ENCODE results near the gene MEOX1.

MEOX1 gene

GRCh38 chr17:43652124-43652480 lies 9.6 kb downstream of the MEOX1 start:
- DNase-seq, result no peak

DNA sequence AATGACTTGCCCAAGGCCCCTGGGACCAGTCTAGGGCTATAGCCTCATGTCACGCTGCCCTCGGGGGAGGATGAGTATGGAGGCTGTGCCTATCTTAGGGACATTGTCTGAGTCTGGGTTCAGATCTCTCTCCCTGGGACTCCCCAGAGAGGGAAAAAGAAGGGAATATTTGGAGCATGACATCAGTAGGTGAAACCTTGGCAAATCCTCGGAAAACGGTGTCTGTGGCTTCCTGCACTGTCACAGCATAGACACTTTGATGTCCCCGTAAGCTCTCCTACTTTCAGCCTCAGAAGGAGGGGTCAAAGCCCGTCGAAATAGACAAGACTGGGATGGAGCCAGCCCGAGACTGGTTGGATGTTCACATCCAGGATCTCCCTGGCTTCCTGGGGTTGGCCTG lies 11.3 kb downstream of the MEOX1 start:
- DNase-seq, result no peak

DNA sequence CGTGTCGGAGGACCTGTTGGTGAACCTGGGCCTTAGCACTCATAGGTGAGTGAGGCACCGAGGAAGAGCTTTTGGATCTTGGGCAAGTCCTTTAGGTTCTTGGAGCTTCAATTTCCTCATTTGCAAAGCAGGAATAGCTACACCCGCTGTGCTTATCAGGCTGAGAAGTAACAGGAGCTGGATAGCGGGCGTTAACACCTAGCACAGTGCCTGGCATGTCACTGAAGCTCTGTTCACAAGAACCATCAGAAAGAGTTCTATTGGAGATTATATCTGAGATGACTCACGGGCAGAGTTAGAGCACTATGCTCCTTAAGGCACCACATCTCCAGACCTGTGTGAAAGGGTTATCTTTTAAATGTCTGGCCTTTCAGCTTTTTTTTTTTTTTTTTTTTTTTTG lies 12.8 kb downstream of the MEOX1 start:
- DNase-seq, result no peak

GRCh38 chr17:43645765-43646481 lies 15.8 kb downstream of the MEOX1 start:
- no peak for DNase-seq

DNA sequence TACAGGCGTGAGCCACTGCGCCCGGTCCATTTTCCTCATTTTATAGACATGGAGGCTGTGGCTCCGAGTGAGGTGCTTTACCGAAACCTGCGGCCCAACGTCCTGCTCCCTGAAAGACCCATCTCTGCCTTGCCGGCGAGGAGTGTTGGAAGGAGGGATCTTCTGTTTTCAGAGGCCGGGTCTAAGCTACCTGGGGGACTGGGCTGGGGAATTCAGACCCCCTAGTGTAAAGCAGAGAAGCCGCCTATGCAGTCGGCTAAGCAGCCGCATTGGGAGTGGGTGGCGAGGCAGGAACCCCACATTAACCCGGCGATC lies 16.3 kb downstream of the MEOX1 start:
- no peak for DNase-seq

- DNase-seq, result no peak
These were observed 17.6 kb downstream of the MEOX1 start for GRCh38 chr17:43644081-43644480.

DNA sequence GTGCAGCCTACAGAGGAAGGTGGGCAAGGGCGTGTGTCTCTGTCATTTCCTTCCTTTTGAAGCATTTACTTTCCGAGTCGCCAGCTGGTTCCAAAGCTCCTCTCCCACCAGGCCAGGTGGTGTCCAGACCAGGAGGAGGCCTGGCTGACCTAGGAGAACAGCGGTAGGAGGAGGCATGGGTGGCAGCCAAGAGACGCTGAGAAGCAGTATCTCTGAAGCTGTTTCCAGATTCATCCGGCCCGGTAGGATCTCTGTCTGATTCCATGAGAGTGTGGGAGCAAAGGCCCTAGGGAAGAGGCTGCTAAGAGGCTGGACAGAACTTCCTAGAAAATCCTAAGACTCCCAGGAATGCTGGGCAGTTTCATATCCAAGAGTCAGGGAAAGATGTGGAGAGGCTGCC lies 20.3 kb downstream of the MEOX1 start:
- DNase-seq, result no peak

GRCh38 chr17:43640491-43641252 lies 21.1 kb downstream of the MEOX1 start:
- no peak for DNase-seq

GRCh38 chr17:43637563-43638323 lies 24.0 kb downstream of the MEOX1 start:
- no peak for DNase-seq

GRCh38 chr17:43636426-43636825 lies 25.3 kb downstream of the MEOX1 start:
- no peak for DNase-seq

- DNase-seq, result no peak
These were observed 27.1 kb downstream of the MEOX1 start for GRCh38 chr17:43634591-43635125.

DNA sequence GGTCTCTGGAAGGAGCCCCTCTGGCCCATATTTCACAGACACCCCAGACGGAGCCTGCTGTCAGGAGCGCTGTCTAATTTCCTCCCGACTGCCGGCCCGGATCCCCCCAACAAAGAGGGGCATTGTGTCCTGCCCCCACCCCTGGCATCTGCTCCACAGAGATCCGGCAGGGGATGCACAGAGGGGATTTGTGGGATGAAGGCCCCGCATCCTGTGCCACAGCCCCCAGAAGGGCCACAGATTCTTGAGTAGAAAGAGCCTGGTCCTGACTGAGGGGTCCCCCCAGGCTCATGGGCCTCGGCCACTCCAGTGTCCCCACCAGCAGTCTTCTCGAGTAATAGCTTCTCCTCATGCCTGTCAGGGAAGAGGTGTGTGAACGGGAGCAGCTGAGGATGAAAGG lies 29.5 kb downstream of the MEOX1 start:
- DNase-seq, result no peak

- no peak for DNase-seq
These were observed 30.3 kb downstream of the MEOX1 start for GRCh38 chr17:43631429-43631828.

DNA sequence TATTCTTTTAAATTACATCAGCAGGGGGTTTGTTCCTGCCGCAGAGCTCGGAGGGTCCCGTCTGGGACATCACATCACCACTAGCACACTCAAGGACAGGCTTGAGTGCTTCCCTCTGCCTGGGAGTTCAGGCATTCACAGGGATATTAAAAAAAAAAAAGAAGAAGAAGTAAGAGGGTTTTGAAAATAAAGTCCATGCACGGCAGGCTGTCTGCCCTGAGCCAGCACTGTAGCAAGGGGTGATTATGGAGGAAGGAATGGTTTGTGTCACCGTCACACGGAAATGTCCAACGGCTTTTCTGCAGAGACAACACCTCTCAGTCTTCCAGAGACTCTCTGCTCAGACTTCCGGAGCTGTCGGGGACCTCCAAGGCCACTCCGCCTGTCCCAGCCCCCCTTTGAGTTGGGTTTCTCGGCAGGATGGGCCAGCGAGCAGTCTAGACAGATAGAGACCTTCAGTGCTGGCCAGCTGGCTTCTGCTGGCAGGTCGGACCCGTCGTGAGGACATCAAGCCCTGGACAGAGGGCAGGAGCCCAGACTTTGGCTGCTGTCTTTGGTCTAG lies 33.6 kb downstream of the MEOX1 start:
- no peak for DNase-seq

GRCh38 chr17:43627653-43628052 lies 34.1 kb downstream of the MEOX1 start:
- DNase-seq, result no peak

DNA sequence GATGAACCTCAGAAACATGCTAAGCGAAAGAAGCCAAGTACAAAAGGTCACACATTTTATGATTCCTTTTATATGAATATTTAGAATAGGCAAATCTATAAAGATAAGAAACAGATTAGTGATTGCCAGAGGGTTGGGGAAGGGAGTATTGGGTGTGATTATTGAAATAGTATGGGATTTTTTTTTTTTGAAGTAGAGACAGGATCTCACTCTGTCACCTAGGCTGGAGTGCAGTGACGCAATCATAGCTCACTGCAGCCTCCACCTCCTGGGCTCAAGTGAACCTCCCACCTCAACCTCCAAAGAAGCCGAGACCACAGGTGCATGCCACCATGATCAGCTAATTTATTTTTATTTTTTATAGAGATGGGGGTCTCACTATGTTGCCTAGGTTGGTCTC lies 35.7 kb downstream of the MEOX1 start:
- no peak for DNase-seq

DNA sequence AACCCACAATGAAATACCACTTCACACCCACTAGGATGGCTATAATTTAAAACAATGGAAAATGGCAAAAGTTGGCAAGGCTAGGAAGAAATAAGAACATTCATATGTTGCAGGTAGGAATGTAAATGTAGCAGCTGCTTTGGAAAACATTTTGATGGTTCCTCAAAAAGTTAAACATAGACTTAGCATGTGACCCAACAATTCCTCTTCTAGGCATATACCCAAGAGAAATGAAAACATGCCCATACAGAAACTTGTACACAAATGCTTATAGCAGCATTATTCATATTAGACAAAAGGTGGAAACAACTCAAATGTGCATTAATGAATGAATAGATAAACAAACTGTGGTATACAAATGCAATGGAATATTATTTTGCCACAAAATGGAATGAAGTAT lies 36.1 kb downstream of the MEOX1 start:
- no peak for DNase-seq

- no peak for DNase-seq
These were observed 41.1 kb downstream of the MEOX1 start for GRCh38 chr17:43620581-43620980.

DNA sequence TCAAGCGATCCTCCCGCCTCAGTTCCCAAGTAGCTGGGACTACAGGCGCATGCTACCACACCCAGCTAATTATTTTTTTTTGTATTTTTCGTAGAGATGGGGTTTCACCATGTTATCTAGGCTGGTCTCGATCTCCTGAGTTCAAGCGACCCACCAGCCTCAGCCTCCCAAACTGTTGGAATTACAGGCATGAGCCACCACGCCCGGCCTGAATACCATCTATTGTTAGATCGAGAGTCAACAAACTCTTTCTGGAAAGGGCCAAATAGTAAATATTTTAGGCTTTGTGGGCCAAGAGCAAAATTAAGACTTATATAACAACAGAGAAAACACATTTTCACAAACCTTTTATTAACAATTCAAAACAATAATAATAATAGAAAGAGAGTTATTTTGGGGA lies 41.6 kb downstream of the MEOX1 start:
- DNase-seq, result no peak

DNA sequence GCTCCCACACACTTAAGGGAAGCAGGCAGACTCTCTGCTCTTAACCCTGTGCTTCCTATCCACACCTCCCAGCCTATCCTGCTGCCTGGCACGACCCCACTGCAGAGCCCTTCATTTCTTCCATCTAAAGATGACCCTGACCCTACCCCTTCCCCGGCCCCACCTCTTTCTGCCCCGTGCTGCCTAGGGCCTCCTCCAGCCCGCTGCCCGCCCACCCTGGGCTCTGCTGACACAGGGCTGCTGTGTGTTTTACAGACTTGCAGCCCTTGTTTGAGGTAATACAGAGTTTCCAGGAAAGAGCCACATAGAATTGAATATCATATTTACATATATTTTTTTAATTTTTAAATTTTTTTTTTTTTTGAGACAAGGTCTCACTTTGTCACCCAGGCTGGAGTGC lies 42.0 kb downstream of the MEOX1 start:
- no peak for DNase-seq

- no peak for DNase-seq
These were observed 43.4 kb downstream of the MEOX1 start for GRCh38 chr17:43618276-43618675.

- no peak for DNase-seq
These were observed 44.9 kb downstream of the MEOX1 start for GRCh38 chr17:43616852-43617251.

DNA sequence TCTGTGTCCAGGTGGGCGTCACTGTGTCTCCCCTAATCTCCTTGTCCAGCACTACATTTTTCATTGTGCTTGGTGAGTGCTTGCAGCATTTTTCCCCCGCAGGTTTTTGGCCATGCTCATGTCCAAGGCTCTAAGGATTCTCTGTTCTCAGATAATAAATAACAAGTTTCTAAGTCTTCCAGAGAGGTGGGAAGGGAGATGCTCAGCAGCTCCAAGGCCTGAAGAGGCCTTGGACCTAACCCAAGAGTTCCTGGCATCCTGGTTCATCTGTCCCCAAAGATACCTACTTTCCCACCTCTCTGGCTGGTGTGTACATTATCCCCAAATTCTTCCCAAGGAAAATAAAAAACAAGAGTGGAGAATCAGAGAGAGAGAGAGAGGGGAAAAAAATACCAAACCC lies 45.3 kb downstream of the MEOX1 start:
- no peak for DNase-seq

DNA sequence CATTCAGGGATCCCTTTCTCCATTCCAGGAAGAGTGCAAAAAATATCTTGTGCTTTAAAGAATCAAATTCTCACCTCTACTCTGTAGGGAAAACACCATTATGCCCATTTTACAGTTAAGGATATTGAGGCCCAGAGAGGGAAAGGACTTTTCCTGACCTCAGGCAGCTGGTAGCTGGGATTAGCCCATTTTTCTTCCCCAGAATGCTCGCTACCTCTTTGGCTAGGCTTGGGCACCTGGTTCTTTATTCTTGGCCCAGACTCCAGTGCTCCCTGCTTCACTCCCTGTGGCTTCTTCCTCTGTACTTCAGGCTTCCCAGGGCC lies 45.7 kb downstream of the MEOX1 start:
- no peak for DNase-seq

All from NCI-H774 (cell line).